ENCODE measurements around the gene TPST2. TPM values are rescaled to one million over a fixed set of nuclear protein-coding genes. Genes with fewer than 3 reads are reported as not detected.
A peak's percentile ranks its signal among the peaks of the same experiment; 100 is the strongest.

Gene TPST2
- total RNA-seq, 4 donors from 2014 or later: 32.3 to 110 (median 65.4) TPM

- Histone ChIP-seq H3K4me1 (peaks cover 17 to 30% of the 10 kb centered on the region in 2 donors), H3K4me3 (no peak overlapping the region), H3K27me3 (no peaks in the 10 kb centered on the region), H3K36me3 (no peaks in the 10 kb centered on the region), H3K27ac (peak overlapping the region in 1 of 4 donors; percentile 20), H3K9me3 (no peaks in the 10 kb centered on the region)
- in situ Hi-C loops (cut with MboI; ENCODE audit: low sequenced_read_pairs in 4 of 4) (no loop called here), intact Hi-C loops (cut with DNase I; ENCODE audit: low total_unique reads) (loop anchor here (2.0 kb wide), 1 partner anchor 14 kb away; no protein-coding TSS in a partner anchor)
- no peak for DNase-seq
- ATAC-seq: no peak
- TF ChIP-seq CTCF (IDR thresholded peaks at IDR 0.05 in 4 of 5, conservative IDR thresholded peaks at IDR 0.05 in 1 of 5): no peak
- no peak for TF ChIP-seq POLR2A (IDR thresholded peaks at IDR 0.05)
These were observed 18.9 kb downstream of the TPST2 start for GRCh38 chr22:26570864-26571525.

GRCh38 chr22:26570115-26570514 is 19.8 kb downstream of the TPST2 start:
- Histone ChIP-seq H3K9me3 (no peaks in the 10 kb centered on the region), H3K4me3 (no peak overlapping the region), H3K27ac (peak overlapping the region; percentile 13 to 29 (median 18)), H3K27me3 (no peaks in the 10 kb centered on the region), H3K4me1 (peaks cover 9 to 29% of the 10 kb centered on the region in 2 donors), H3K36me3 (peaks cover 0 to 2% of the 10 kb centered on the region in 2 donors)
- TF ChIP-seq CTCF (IDR thresholded peaks at IDR 0.05 in 4 of 5, conservative IDR thresholded peaks at IDR 0.05 in 1 of 5): no peak
- no peak for TF ChIP-seq POLR2A (IDR thresholded peaks at IDR 0.05)
- in situ Hi-C loops (cut with MboI; ENCODE audit: low sequenced_read_pairs in 4 of 4) (no loop called here), intact Hi-C loops (cut with DNase I; ENCODE audit: low total_unique reads) (loop anchor here (2.0 kb wide), 1 partner anchor 15 kb away; no protein-coding TSS in a partner anchor)
- no peak for DNase-seq
- ATAC-seq: no peak

- in situ Hi-C loops (cut with MboI; ENCODE audit: low sequenced_read_pairs in 4 of 4) (no loop called here), intact Hi-C loops (cut with DNase I; ENCODE audit: low total_unique reads) (no loop called here)
- peak overlapping the region; percentile 70 to 92 (median 74) for H3K27ac ChIP-seq
- no peak for TF ChIP-seq CTCF (IDR thresholded peaks at IDR 0.05 in 4 of 5, conservative IDR thresholded peaks at IDR 0.05 in 1 of 5)
- no peak for TF ChIP-seq POLR2A (IDR thresholded peaks at IDR 0.05)
- peak overlapping the region in 1 of 4 donors; percentile 9 for H3K4me3 ChIP-seq
- peaks cover 0 to 9% of the 10 kb centered on the region in 2 donors for H3K36me3 ChIP-seq
- H3K27me3 ChIP-seq: no peaks in the 10 kb centered on the region
- ATAC-seq: peak; percentile 61 to 78
- no peak for DNase-seq
- no peaks in the 10 kb centered on the region for H3K9me3 ChIP-seq
- H3K4me1 ChIP-seq: peaks cover 19 to 22% of the 10 kb centered on the region in 2 donors
These were observed 21.7 kb downstream of the TPST2 start for GRCh38 chr22:26568207-26568706.

GRCh38 chr22:26567610-26568009 is 22.3 kb downstream of the TPST2 start:
- ATAC-seq (no peak), DNase-seq (no peak)
- intact Hi-C loops (cut with DNase I; ENCODE audit: low total_unique reads): no loop called here
- Histone ChIP-seq H3K27ac (peak overlapping the region; percentile 70 to 92 (median 74)), H3K36me3 (peaks cover 0 to 9% of the 10 kb centered on the region in 2 donors), H3K27me3 (no peaks in the 10 kb centered on the region), H3K4me3 (no peak overlapping the region), H3K9me3 (no peaks in the 10 kb centered on the region), H3K4me1 (peaks cover 22 to 24% of the 10 kb centered on the region in 2 donors)
- in situ Hi-C loops (cut with MboI; ENCODE audit: low sequenced_read_pairs in 4 of 4): no loop called here
- no peak for TF ChIP-seq CTCF (IDR thresholded peaks at IDR 0.05 in 4 of 5, conservative IDR thresholded peaks at IDR 0.05 in 1 of 5)
- TF ChIP-seq POLR2A (IDR thresholded peaks at IDR 0.05): no peak
